COR-L47 (cell line): ENCODE data around the gene CNGA1.

ENCODE experiments used
- DNase-seq: peaks from one replicate; lab custom pipeline; 2025; lab: John Stamatoyannopoulos, UW

CNGA1 gene

DNA sequence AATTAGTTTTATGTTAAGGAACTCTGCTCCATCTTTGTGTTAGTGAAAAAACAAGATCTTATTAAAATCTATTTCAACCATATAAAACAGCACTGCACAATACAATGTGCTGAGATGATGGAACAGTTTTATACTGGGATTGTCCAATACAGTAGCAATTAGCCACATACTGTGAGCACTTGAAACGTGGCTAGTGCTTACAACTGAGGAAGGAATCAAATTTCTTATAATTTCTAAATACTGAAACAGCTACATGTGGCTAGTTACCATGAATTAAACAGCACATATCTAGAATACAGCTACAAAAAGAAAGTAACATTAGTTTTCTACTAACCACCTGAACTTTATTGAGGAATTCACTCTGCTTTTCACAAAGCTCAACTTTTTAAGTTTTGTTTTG lies 116.8 kb downstream of the CNGA1 start:
- peak; percentile 1 for DNase-seq

DNA sequence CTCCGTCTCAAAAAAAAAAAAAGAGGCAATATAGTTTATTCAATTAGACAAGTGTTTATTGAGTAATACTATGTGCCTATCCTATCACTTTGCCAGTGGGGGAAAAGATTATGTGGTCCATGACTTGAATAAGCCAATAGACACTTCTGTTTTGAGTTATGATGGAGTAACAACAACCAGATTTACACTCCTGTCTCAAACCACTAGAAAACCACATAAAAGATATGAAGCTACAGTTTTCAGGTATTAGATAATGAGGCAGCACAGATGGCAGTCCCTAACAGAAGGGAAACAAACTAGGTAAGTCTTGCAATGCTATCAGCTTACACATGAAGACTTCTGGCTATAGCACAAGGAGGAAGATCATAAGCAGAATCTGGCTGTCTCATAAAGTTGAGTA lies 124.6 kb downstream of the CNGA1 start:
- DNase-seq = no peak
